GM12873 (cell line): ENCODE data around the gene AQP9.

Experiments used
- CTCF ChIP-seq: IDR thresholded peaks from 2 replicates; pipeline ENCODE4 v1.5.1; 2012; ENCODE audit warnings: low read depth, mild to moderate bottlenecking, moderate library complexity, low read length, control low read depth; ENCODE audit not compliant: insufficient read depth; ENCODE audit errors: missing control alignments

The AQP9 gene, protein sequence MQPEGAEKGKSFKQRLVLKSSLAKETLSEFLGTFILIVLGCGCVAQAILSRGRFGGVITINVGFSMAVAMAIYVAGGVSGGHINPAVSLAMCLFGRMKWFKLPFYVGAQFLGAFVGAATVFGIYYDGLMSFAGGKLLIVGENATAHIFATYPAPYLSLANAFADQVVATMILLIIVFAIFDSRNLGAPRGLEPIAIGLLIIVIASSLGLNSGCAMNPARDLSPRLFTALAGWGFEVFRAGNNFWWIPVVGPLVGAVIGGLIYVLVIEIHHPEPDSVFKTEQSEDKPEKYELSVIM

DNA sequence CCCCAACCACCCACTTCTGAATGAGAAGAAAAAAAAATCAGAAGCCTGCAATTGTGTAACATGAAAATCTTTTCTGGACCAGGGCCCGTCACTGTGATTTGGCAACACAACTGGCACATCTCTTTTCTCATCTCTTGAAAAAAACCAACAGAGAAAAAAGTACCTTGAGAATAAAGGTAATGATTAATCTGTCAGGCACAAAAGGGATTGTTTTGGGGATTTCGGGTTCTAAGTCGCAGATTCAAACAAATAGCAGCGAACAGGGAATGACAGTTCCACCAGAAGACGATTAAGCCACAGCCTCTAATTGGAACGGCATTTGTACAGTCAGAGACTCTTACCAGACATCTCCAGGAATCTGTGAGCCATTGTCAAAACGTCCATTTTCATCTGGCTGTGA, at the start of gene AQP9:
AQP9 (plus strand) TSS at position 276 of the 400 bp plus-strand sequence. CDS start 185 bp downstream, outside the sequence.
- TF ChIP-seq CTCF, result no peak

DNA sequence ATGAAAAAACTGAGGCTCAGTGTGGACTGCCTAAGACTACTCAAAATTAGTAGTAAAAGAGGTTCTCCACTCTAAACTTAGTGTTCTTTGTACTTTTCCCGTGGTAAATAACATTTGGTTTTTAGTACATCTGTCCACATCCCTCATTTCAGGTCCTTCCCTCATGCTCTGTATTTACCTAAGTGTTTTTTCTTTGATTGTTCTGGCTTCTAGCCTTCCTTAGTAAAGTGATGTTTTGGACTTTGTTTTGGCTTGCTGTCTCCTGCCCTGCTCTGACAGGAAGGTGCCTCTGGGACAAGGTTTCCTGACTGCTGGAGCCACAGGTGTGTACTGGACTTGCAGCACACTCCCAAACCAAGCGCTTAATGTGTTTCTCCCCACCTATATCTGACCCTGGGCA, 42.8 kb upstream of the AQP9 start:
- no peak for TF ChIP-seq CTCF

GRCh38 chr15:58096529-58097084, 41.6 kb upstream of the AQP9 start:
- no peak for TF ChIP-seq CTCF

DNA sequence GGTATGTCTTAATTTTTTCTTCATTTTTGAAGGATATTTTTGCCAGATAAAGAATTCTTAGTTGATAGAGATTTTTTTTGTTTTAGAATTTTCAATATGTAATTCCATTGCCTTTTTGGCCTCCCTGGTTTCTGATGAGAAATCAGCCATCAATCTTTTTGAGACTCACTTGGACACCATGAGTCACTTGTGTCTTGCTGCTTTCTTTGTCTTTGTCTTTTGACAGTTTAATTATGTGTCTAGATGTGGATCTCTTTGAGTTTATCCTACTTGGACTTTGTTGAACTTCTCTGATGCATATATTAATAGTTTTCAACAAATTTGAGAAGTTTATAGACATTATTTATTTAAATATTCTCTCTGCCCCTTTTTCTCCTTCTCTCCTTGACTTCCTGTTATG, 34.7 kb upstream of the AQP9 start:
- no peak for TF ChIP-seq CTCF

DNA sequence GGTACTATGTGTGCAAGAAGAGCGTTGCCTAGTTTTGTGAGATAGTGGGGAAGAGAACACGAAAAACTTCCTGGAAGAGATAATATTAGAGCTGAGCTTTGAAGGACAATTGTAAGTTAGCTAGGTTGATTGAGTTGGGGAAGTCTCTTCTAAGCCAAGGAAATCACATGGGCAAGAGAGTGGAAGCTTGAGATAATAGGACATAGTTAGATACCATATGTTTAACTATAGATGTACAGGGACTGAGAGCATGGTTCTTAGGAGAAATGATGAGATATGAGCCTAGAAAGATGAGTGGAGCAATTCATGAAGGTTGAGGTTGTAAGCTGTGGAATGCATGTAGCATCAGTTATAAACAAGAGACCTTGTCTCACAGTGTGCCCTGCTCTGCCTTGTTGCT, 30.1 kb upstream of the AQP9 start:
- no peak for TF ChIP-seq CTCF

DNA sequence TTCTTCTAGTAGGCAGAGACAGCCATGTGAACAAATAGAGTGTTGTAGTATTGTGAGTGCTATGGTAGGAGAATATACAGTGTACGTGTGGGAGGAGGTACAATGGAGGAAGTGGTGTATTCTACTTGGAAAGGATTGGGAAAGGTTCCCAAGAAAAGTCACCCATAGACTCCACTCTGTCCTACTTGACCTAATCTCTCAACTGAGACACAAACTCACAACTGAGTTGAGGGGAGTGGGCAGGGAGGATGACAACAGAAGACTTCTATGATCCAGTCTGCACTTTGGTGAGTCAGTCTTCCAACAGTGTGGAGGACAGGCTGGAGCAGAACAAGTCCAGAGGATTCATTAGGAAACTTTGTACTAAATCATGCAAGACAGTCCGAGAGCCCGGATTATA, 28.8 kb upstream of the AQP9 start:
- no peak for TF ChIP-seq CTCF

DNA sequence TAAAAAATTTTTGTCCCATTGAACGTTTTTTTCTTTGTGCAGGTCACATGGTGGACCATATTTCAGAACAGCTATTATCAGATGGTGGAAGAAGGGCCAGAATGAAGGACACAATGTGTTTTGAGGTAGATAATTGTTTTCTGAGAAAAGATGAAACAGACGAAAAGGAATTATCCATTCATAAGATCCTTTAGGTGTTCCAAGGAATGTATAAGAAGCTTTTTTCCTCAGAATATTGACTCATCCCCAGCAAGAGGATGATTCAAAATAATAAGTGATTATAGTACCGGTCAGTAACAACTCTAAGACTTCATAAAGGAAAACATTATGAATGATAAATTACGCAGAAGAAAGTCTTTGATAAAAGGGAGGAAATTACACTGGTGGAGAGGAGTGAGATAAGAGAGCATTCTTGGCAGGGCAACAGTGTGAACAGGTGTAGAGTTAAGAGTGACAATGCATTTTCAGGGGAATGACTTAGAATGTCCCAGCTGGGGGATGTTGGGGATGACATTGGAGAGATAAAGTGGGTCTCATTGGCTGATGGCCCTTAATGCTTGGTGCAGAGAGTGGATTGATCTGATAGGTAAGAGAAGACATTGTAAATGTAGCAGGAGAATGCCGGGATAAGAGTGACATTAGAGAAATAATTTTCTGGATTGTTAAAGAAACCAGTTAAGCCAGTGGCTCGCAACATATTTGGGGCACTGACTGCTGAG, 27.0 kb upstream of the AQP9 start:
- no peak for TF ChIP-seq CTCF
